Stimulated activated CD4-positive, alpha-beta T cell treated with anti-CD3 and anti-CD28 coated beads, Interleukin-4, amount 100 ng/mL, for 4 hours (primary cell): ENCODE measurements around the gene MBNL3.
"Not testable (repeated sequence)": the region's sequence is repeated elsewhere in the genome, so short reads cannot be mapped to it uniquely, and the experiment has no call there.

Experiments
- DNase-seq, 2 experiments: peaks; one replicate each; pipeline ENCODE4 v3.0.0-alpha.2; 2020

Gene MBNL3

DNA sequence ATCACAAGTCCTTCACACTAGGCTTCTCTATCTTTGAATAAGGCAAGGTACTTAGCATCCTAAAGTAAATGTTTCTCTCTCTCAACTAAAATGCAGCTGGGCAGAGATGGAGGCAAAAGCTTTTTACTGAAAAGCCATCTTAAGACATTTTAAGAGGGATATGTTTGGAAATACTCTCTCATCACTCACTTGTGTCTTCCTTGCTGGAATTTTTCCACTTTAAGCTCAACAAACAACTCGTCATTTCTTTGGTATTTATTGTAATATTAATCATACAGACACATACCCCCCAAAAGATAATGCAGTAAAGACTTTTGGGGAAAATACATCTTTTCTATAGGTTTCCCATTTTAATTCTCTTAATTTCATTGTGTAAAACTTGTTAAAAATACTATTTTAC, 16.4 kb downstream of the MBNL3 start:
- DNase-seq: no peak

DNA sequence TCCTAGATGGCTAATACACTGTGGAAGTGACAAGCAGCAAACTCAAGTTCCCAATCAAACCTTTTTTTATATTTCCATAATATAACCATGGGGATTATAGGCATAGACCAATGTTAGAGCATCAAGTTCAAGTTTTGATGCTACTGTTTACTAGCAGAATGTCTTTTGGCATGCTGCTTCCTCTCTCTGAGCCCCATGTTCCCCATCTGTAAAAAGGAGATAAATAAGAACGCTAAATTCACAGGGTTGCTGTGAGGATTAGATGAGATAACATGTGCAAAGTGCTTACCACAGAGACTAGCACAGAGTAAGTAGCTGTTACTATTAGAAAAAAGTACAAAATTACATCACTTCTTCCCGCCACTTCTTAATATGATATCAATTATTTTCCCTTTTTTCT, 18.0 kb downstream of the MBNL3 start:
- no peak for DNase-seq

DNA sequence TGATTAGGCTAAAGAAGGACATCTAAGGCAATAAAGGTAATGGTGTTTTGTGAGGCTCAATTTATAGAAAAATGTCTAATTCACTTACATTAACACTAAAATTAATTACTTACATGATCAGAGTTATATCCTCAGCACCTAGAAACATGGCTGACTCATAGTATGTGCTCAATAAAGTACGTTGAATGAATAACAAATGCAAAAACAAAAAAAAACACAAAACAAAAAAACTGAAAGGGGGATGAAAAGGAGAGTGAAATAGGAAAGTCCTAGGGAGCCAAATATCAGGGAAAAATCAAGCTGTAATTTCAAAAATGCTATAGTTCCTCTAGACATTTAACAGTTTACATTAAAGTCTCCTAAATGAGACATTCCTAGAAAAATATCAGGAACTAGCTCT, 18.7 kb downstream of the MBNL3 start:
- no peak for DNase-seq

DNA sequence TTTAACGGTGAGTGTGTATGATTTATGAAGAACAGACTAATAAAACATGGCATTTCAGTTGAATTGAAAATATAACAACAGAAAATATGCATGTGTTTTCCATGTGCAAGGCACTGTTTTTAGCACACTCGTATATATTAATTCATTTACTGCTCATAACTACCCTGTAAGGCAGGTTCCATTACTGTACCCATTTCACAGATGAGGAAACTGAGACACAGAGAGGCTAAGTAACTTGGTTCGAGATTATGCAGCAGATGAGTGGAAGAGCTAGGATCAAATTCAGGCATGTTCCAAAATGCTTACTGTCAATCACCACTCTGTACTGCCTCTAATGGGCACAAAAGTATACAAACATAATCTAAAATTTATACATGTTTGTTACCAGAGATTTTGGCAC, 20.4 kb downstream of the MBNL3 start:
- DNase-seq: no peak

DNA sequence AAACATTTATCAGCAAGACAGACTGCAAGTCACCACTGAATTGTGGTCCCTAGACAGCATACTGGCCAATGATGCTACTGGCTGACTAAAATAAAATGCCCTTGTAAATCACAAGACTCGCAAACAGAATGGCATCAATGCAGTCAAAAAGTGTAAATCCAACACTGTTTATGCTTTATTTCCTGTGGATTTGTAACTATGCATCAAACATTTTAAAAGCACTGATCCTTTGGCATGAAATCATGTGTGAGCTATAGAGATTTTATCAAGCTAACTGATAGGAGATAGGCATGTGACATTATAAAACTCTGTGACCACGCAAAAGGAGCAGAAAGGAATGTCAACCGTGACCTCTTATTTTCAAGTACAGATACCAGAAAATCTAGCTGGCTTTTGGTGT, 20.8 kb downstream of the MBNL3 start:
- DNase-seq: no peak

DNA sequence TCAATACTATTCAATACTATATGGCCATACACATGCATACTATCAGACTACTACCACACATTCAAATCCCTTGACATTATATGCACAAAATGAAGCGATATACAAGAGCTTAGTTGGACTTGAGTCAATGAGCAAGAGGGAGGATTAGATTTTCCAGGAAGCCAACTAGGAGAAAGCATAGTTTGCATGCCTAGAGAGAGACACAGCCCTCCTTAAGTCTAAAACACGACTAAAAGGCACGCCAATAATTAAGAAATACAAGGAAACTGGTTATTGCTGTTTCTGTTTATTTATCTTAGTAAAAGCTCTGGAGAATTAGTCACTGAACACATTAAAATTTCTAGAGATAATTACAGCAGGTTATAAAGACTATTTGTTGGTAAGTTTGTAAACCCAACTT, 21.8 kb downstream of the MBNL3 start:
- DNase-seq: no peak

DNA sequence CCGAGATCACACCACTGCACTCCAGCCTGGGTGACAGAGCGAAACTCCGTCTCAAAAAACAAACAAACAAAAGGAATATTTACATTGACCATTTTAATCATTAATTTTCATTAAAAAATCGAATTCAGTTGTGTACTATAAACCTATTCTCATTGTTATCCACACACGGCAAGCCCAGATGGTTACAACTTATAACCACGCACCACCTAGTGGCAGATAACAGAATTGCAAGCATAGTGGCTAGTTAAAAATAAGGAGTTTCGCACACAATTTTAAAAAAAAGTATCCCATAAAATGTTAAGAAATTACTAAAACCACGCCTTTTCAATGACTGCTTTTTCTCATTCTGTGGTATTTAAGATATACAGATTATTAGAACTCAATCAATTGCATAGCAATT, 25.4 kb downstream of the MBNL3 start:
- DNase-seq: no peak

DNA sequence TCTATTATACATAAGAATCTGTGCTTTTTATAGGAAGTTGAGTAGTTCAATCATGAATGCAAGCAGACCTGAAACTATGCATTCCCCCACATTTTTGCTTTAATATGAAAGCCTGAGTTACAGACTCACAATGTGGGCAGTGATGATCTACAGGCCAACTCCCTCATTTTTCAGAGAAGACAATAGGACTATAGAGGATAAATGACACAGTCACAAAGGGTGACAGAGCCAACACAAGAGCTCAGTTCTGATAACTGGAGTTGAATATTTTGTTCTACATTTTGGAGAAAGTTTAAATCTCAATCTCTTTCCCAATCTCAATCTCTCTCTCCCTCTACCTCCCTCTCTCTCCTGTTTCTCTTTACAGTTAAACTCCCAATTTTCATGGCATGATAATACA, 27.0 kb downstream of the MBNL3 start:
- no peak for DNase-seq

DNA sequence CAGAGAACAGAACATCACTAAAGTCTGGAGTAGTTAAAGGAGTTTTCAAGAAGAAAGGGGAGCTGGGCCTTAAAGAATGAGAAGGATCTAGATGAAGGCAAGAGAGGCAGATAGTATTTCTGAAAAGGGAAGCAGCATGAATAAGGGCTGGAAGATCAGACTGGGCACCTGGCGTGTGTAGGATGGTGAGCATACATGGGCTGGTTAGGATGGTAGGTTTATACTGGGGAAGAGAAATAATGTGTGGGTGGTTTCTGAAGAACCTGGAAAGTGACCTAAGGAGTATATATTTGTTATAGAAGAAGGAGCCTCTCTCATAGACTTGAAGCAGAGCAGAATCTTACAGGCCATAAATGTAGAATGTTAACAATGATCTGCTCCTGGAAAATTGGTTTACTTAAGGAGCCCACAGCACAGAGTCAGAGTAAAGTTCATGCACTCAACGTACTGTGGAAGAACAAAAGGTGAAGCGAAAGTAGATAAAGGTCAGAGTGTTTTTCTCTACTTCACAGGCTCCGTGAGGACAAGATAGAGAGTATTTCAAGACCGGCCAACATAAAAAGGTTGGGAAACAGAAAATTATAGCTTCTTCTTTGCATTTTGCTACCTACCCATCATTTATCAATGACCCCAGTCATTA, 35.8 kb downstream of the MBNL3 start:
- no peak for DNase-seq

DNA sequence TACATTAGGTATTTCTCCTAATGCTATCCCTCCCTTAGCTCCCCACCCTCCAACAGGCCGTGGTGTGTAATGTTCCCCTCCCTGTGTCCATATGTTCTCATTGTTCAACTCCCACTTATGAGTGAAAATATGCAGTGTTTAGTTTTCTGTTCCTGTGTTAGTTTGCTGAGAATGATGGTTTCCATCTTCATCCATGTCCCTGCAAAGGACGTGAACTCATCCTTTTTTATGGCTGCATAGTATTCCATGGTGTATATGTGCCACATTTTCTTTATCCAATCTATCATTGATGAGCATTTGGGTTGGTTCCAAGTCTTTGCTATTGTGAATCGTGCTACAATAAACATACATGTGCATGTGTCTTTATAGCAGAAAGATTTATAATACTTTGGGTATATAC, 42.9 kb downstream of the MBNL3 start:
- DNase-seq: not testable (repeated sequence)

DNA sequence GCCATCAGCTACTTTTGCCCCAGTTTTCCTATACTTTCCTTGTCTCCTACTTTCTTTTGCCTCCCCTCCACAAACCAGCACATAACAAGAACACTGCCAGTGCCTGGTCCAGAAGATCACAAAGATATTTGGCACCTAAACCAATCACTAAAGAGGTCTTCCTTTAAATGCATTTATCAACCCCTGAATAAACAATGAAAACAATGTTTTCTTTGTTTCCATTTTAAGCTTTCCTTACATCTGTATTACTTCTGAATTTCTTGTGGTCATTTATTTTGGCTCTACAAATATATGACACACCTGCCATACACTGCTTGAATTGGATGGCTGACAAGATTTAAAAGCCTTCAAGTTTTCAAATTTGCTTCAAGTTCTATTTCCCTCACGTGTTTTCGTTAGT, 43.9 kb downstream of the MBNL3 start:
- DNase-seq: no peak

DNA sequence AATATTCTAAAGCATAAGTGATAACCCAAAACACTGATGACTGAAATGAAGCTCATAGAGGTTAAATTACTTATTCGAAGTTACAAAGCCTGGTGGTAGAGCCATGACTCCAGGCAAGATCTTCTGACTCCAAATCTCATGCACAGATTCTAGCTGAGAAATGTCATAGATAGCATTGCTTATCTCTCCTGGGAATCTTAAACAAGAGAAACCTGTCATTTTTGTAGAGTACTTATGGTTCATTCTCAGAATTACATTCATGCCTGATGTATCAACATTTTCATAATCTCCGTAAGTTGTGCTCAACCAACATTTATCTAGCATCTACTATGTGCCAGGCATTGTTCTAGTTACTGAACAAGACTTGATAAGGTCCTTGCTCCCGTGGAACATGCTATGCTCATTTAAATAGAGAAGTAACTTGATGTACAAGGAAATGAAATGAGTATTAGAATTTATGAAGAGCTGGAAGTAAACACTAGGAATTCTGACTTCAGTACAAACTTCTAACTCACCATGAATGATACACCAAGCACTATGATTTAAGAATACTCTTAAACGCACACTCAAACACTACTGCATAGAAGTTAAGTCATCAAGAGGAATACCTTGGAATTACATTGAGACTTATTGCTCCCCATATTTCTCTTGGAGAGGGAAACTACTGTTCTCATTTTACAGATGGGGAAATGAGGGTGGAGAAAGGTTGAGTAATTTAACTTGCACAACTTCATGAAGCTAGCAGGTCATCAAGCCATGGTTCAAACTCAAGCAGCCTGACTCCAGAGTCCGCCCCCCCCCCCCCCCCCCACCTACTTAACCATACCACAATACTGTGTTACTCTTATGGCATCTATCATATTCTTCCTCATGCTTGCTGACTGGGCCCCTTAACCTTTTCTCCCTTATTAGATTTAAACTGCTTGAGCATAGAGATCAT, 45.4 kb downstream of the MBNL3 start:
- no peak for DNase-seq

DNA sequence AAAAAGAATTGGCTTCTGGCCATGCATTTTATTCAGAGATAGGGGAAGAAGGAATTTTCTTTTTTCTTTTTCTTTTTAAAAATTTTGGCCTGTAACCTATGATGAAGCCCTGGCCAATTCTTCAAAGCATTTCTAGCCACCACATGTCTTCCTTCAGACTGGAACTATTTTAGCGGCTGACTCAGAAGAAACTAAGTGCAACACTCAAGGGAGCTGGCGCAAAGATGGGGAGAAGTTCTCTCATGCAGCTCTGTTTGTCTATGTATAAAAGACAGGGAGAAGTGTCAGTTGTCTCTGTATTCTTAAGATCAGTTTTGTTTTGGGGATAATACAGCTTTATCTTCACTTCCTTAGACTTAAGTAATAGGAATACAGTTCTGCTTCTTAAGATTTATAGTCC, 46.1 kb downstream of the MBNL3 start:
- no peak for DNase-seq

DNA sequence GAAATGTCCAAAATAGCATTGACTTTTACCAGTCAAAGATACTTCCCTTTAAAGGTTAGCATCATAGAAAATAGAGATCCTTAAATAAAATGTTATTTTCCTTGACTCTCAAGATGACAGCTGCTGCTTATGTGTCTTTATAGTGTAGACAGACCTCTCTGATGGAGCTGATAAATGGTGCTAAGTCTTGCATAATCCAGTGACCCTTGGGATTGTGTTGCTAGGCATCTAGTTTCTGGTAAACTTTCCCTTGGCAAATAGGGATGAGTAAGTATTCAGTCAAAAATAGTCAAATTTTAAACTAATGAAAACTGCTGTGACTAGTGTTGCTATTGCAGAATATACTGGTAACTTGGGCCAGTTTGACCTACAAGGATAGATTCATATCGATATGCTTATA, 53.6 kb downstream of the MBNL3 start:
- no peak for DNase-seq

DNA sequence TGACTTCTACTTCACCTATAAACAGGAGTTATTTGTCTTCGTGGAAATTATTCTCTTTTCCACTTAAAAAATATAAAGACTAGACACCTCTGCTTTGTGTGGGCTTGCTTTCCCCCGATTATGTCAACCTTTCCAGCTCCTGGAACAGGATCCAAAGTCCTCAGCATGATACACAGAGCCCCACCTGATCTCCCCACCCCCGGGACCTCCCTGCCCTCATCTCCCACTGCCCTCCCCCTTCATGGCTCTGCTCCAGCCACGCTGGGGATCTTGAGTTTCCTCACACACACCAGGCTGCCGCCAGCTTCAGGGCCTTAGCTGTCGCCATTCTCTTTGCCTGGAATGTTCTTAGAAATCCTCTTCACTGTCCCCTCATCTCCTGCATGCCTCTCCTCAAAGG, 55.3 kb downstream of the MBNL3 start:
- no peak for DNase-seq

DNA sequence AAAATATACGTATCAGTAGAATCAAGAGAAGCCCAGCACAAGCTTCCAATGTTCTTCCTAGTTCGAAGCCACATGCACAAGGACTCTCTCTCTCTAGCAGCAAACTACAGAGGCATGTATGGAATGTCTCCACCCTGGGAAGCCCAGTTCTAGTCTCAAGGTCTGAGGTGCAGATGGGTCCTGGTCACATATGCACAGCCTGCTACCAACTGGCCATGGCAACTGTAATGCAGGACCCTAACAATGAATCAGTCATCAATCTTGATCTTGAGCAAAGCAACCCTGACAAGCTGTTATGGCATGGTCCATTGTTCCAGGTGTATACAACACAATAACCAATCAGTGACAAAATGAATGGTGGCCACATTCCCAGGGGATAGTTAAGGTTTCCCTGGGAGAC, 55.8 kb downstream of the MBNL3 start:
- DNase-seq: no peak

DNA sequence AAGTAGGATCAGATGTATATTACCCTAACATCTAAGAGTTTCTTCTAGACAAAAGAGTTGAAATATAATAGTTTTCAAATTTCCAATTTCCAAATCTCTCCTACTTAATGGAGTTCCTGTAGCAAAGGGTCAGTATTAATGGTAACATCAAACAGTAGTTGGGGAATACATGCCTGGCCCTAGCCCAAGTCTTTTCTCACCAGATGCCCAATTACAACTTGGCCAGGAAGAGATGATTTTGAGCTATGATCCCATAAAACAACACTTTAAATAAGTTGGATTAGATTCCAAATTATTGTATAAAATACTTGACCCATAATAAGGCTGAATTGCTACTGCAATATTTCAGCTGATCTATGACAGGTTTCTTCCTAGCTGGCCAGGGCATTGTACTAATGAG, 59.9 kb downstream of the MBNL3 start:
- no peak for DNase-seq

DNA sequence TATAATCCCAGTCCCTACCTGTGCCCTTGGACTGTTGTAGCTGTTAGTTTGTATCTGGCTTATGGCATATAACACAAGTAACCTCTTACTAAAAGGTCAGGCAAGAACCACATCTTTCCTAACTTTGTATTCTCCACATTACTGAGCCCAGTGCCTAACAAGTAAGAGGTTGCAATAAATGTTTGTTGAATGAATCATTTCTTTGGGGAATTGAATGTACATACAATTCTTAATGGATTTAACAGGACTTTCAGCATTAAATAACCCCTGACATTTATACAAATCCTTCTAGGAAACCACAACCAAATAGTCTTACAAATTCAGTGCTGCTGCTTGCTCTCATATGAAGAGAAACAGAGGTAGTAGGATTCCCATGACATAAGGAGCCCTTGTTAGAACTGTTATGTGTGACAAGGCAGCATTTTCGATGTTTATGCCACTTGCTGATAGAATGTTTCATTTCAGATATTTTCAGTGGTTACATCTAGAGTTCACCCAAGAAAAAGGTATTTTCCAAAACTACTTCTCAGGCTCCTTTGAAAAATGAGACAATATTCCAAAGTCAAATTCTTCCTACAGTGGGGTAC, 62.0 kb downstream of the MBNL3 start:
- DNase-seq: no peak

DNA sequence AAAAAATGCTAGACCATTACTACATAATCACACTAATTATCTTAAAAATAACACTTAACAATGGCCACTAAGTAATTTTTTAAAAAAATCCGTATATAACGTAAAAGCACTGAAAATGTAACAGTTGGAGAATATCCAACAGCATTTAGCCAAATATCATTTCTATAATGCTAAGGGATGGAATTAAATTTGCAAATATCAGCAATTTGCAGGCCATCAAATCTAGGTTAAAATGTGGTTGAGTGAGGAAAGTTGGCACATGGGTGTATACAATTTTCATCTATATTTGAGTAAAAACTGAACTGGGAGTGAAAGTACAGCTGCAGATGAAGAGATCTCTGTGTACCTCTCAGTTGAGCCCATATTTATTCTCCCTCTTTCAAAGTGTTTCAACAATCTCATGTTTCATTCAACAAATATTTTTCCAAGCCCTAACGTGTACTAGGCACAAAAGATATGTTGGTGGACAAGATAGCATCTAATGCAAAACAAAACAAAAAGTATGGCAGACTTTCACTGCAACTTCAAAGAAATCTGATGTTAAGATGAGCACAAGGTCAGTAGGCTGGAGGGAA, 63.0 kb downstream of the MBNL3 start:
- DNase-seq: no peak

DNA sequence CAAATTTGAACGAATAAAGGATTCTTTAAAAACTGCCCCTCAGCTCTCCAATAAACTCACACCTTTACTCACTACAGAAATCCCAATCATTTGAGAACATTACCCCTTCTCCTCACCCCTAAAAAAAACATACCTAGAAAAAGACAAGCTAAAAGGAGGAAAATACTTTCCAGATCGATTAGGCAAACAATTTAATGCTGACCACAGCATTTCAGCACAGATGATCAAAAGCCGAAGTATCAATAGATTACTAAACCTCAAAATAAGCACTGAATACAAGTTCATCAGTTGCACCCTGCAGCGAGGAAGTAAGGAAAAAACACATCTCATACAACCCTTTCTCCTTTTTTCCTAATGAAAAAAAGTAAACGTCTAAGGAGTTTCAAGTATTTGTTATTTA, 65.5 kb downstream of the MBNL3 start:
- DNase-seq: no peak

DNA sequence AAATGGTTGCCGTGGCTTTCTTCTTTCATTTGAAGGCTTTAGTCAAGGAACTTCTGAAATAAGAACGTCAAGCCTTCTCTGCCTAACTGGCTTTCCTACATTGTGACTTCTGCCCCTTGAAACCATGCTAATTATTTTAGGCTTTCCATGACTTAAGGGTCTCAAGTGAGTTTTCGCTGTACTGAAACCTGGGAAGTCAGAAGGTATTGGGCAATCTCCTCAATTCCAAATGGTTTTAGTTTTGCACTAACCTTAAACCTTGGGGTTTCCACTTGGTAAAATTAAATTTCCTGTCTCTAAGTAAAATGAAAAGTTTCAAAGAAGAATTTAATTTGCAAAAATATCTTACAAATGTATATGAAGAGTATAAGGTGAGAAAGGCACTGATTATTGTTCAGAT, 73.8 kb downstream of the MBNL3 start:
- DNase-seq: no peak

DNA sequence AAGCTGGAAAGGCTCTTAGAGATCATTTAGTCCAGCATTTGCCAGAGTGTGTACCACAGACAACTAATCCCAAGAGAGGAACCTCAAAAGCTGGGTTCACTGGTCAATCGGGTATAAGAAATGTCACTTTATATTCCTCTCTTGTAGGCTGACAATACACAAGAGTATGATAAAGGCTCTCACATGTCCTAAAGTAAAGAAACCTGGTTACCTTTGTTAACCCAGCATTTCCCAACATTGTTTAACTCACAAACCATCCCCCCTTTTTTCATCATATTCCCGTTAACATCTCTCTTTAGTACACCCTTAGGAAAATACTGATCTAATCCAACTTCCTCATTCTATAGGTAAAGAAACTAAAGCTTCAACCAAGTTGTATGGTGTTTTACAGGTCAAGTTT, 74.4 kb downstream of the MBNL3 start:
- DNase-seq: no peak

DNA sequence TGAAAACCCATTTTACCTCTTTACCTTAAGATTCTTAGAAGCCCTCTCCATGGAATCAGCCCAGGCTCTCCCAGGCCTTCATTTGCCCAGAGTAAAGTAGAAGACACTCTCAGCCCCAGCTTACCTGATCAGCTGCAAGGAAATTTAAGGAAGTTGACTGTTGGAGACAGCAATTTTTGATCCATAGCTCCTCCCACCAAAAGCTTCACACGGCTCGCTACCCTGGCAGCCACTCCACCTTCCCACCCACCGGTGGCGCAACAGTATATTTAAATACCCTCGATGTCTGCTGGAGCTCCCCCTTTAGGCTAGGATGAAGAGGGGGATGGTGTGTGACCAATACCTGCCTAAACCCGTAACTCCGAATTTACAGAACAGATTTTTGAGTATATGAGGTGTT, 75.4 kb downstream of the MBNL3 start:
- DNase-seq: no peak

DNA sequence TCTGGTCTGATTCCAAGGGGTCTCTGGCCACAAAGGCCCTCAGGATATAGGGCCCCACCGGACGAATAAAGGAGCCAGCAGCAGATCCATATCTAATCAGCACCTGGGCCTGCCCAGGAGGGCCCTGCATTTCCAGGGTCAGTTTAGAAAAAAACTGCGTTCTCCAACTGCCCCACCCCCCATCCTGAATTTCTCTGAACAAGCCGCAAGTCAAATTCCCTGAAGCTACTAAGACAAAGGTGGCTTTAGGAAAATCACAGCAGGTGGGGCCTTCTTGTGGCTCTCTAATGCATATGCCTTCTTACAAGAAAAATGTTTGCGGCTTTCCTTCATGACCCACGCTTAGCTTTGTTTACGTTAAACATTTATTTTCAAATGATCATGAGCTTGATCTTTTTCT, 76.6 kb downstream of the MBNL3 start:
- no peak for DNase-seq
